GM23248 (cell line): ENCODE measurements around the gene RAPGEF4.

ENCODE experiments used
- EZH2 ChIP-seq: fragments of 200-600 bp; sonication (generic); IDR thresholded peaks from 2 replicates; pipeline ENCODE4 v1.6.1; 2018; ENCODE audit warnings: antibody characterized with exemption, mild to moderate bottlenecking; ENCODE audit not compliant: insufficient read depth, poor library complexity, severe bottlenecking
- EZH2phosphoT487 ChIP-seq: fragments of 200-600 bp; sonication (generic); IDR thresholded peaks from 2 replicates; pipeline ENCODE4 v1.6.1; 2018; ENCODE audit warnings: antibody characterized with exemption, moderate library complexity, mild to moderate bottlenecking, low read depth; ENCODE audit not compliant: insufficient read depth

DNA sequence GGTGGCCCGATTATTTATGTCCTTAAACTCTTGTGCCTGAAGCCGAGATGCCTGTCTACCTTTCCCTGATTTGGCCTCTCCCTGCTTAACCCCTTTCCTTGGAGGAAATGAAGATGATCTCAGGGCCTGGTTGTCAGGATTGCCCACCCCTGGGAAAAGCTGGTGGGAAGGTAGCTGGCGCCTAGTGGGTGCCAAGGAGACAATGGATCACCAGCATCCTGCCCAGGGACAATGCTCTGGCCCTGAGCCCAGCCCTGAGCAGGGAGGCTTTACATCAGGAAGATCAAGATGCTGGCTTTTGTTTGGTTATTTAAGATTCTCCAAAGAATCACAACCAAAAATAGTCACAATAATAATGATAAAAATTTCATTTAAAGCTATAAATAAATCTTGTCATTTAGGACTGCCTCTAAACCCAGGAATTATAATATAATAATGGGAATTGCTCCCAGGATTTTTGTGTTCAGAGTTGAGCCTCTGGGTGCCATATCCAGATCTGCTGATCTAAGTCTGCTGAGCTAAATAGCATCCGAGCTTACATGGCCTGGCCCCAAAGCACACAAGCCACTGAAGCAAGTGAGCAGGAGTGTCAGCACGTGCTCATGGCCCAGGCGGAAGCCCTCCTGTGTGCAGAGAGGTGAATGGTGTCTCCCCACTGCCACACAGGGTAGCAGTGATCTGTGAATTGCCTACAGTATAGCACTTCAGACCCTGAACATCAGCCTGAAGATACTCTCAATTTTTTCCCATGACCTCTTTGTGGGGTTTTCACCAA lies 282.2 kb downstream of the RAPGEF4 start:
- no peak for TF ChIP-seq EZH2phosphoT487
- no peak for TF ChIP-seq EZH2
